Measurements from ENCODE around the gene ABTB2.

ABTB2 gene

GRCh38 chr11:34214961-34215805, 142.6 kb downstream of the ABTB2 start:
- Histone ChIP-seq H3K4me1 (ENCODE audit: control insufficient read depth in 1 of 2, insufficient read depth in 2 of 2, low read length in 2 of 2) (peaks cover 4 to 5% of the 10 kb centered on the region in 2 donors), H3K27ac (ENCODE audit: low read depth, low read length) (no peak overlapping the region), H3K36me3 (ENCODE audit: control insufficient read depth in 1 of 2, insufficient read depth in 2 of 2, low read length in 2 of 2) (no peaks in the 10 kb centered on the region), H3K27me3 (ENCODE audit: control insufficient read depth in 1 of 2, insufficient read depth in 2 of 2, low read length in 2 of 2) (no peaks in the 10 kb centered on the region), H3K9me3 (ENCODE audit: control insufficient read depth in 1 of 2, low read length in 2 of 2) (no peaks in the 10 kb centered on the region), H3K4me3 (ENCODE audit: low read depth in 1 of 2, low read length in 2 of 2) (no peak overlapping the region), H3K9ac (ENCODE audit: low read depth in 1 of 2, low read length in 2 of 2) (no peak overlapping the region)

- no peaks in the 10 kb centered on the region for H3K36me3 ChIP-seq (ENCODE audit: control insufficient read depth in 1 of 2, insufficient read depth in 2 of 2, low read length in 2 of 2)
- no peak overlapping the region for H3K27ac ChIP-seq (ENCODE audit: low read depth, low read length)
- H3K9ac ChIP-seq (ENCODE audit: low read depth in 1 of 2, low read length in 2 of 2), result no peak overlapping the region
- H3K4me1 ChIP-seq (ENCODE audit: control insufficient read depth in 1 of 2, insufficient read depth in 2 of 2, low read length in 2 of 2), result peaks cover 7 to 9% of the 10 kb centered on the region in 2 donors
- no peaks in the 10 kb centered on the region for H3K9me3 ChIP-seq (ENCODE audit: control insufficient read depth in 1 of 2, low read length in 2 of 2)
- H3K27me3 ChIP-seq (ENCODE audit: control insufficient read depth in 1 of 2, insufficient read depth in 2 of 2, low read length in 2 of 2), result no peaks in the 10 kb centered on the region
- H3K4me3 ChIP-seq (ENCODE audit: low read depth in 1 of 2, low read length in 2 of 2), result no peak overlapping the region
Measured at GRCh38 chr11:34213366-34213765, 144.4 kb downstream of the ABTB2 start.

DNA sequence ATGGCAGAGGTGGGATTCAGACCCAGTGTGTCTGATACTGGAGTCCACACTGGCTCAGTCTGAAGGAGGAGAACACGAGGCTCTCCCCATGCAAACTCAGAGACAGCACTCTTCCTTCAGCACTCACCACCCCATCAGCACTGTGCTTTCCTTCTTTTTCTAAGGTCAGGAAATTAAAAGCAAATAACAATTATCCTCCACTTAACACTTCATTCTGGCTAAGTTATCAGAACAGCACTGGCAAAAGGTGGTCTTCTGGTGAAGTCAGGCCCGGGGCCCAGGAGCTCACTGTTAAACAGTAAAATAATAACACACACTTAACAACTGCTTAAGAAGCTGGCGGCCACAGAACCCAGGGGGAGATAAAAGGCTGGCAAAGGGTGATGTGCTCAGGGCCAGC, 145.2 kb downstream of the ABTB2 start:
- peaks cover 7 to 10% of the 10 kb centered on the region in 2 donors for H3K4me1 ChIP-seq (ENCODE audit: control insufficient read depth in 1 of 2, insufficient read depth in 2 of 2, low read length in 2 of 2)
- no peak overlapping the region for H3K27ac ChIP-seq (ENCODE audit: low read depth, low read length)
- H3K27me3 ChIP-seq (ENCODE audit: control insufficient read depth in 1 of 2, insufficient read depth in 2 of 2, low read length in 2 of 2), result no peaks in the 10 kb centered on the region
- no peak overlapping the region for H3K9ac ChIP-seq (ENCODE audit: low read depth in 1 of 2, low read length in 2 of 2)
- no peak overlapping the region for H3K4me3 ChIP-seq (ENCODE audit: low read depth in 1 of 2, low read length in 2 of 2)
- H3K9me3 ChIP-seq (ENCODE audit: control insufficient read depth in 1 of 2, low read length in 2 of 2), result no peaks in the 10 kb centered on the region
- no peaks in the 10 kb centered on the region for H3K36me3 ChIP-seq (ENCODE audit: control insufficient read depth in 1 of 2, insufficient read depth in 2 of 2, low read length in 2 of 2)

- H3K36me3 ChIP-seq (ENCODE audit: control insufficient read depth in 1 of 2, insufficient read depth in 2 of 2, low read length in 2 of 2), result no peaks in the 10 kb centered on the region
- H3K4me3 ChIP-seq (ENCODE audit: low read depth in 1 of 2, low read length in 2 of 2), result no peak overlapping the region
- H3K4me1 ChIP-seq (ENCODE audit: control insufficient read depth in 1 of 2, insufficient read depth in 2 of 2, low read length in 2 of 2), result peaks cover 10% of the 10 kb centered on the region in 2 donors
- no peaks in the 10 kb centered on the region for H3K27me3 ChIP-seq (ENCODE audit: control insufficient read depth in 1 of 2, insufficient read depth in 2 of 2, low read length in 2 of 2)
- no peaks in the 10 kb centered on the region for H3K9me3 ChIP-seq (ENCODE audit: control insufficient read depth in 1 of 2, low read length in 2 of 2)
- no peak overlapping the region for H3K27ac ChIP-seq (ENCODE audit: low read depth, low read length)
- H3K9ac ChIP-seq (ENCODE audit: low read depth in 1 of 2, low read length in 2 of 2), result no peak overlapping the region
Measured at GRCh38 chr11:34209809-34210208, 148.0 kb downstream of the ABTB2 start.

- no peak overlapping the region for H3K4me3 ChIP-seq (ENCODE audit: low read depth in 1 of 2, low read length in 2 of 2)
- H3K9me3 ChIP-seq (ENCODE audit: control insufficient read depth in 1 of 2, low read length in 2 of 2), result no peaks in the 10 kb centered on the region
- no peaks in the 10 kb centered on the region for H3K36me3 ChIP-seq (ENCODE audit: control insufficient read depth in 1 of 2, insufficient read depth in 2 of 2, low read length in 2 of 2)
- peaks cover 10% of the 10 kb centered on the region in 2 donors for H3K4me1 ChIP-seq (ENCODE audit: control insufficient read depth in 1 of 2, insufficient read depth in 2 of 2, low read length in 2 of 2)
- H3K27me3 ChIP-seq (ENCODE audit: control insufficient read depth in 1 of 2, insufficient read depth in 2 of 2, low read length in 2 of 2), result no peaks in the 10 kb centered on the region
- no peak overlapping the region for H3K9ac ChIP-seq (ENCODE audit: low read depth in 1 of 2, low read length in 2 of 2)
- no peak overlapping the region for H3K27ac ChIP-seq (ENCODE audit: low read depth, low read length)
Measured at GRCh38 chr11:34208266-34209135, 149.3 kb downstream of the ABTB2 start.

GRCh38 chr11:34207487-34208180, 150.2 kb downstream of the ABTB2 start:
- H3K27ac ChIP-seq (ENCODE audit: low read depth, low read length), result no peak overlapping the region
- H3K4me1 ChIP-seq (ENCODE audit: control insufficient read depth in 1 of 2, insufficient read depth in 2 of 2, low read length in 2 of 2), result peaks cover 10% of the 10 kb centered on the region in 2 donors
- H3K4me3 ChIP-seq (ENCODE audit: low read depth in 1 of 2, low read length in 2 of 2), result no peak overlapping the region
- no peaks in the 10 kb centered on the region for H3K9me3 ChIP-seq (ENCODE audit: control insufficient read depth in 1 of 2, low read length in 2 of 2)
- H3K36me3 ChIP-seq (ENCODE audit: control insufficient read depth in 1 of 2, insufficient read depth in 2 of 2, low read length in 2 of 2), result no peaks in the 10 kb centered on the region
- H3K27me3 ChIP-seq (ENCODE audit: control insufficient read depth in 1 of 2, insufficient read depth in 2 of 2, low read length in 2 of 2), result no peaks in the 10 kb centered on the region
- no peak overlapping the region for H3K9ac ChIP-seq (ENCODE audit: low read depth in 1 of 2, low read length in 2 of 2)

GRCh38 chr11:34206407-34207300, 151.2 kb downstream of the ABTB2 start:
- H3K27me3 ChIP-seq (ENCODE audit: control insufficient read depth in 1 of 2, insufficient read depth in 2 of 2, low read length in 2 of 2), result no peaks in the 10 kb centered on the region
- H3K4me3 ChIP-seq (ENCODE audit: low read depth in 1 of 2, low read length in 2 of 2), result no peak overlapping the region
- H3K36me3 ChIP-seq (ENCODE audit: control insufficient read depth in 1 of 2, insufficient read depth in 2 of 2, low read length in 2 of 2), result no peaks in the 10 kb centered on the region
- H3K27ac ChIP-seq (ENCODE audit: low read depth, low read length), result no peak overlapping the region
- H3K9me3 ChIP-seq (ENCODE audit: control insufficient read depth in 1 of 2, low read length in 2 of 2), result no peaks in the 10 kb centered on the region
- H3K4me1 ChIP-seq (ENCODE audit: control insufficient read depth in 1 of 2, insufficient read depth in 2 of 2, low read length in 2 of 2), result peaks cover 10% of the 10 kb centered on the region in 2 donors
- no peak overlapping the region for H3K9ac ChIP-seq (ENCODE audit: low read depth in 1 of 2, low read length in 2 of 2)

GRCh38 chr11:34205326-34206035, 152.3 kb downstream of the ABTB2 start:
- Histone ChIP-seq H3K9ac (ENCODE audit: low read depth in 1 of 2, low read length in 2 of 2) (no peak overlapping the region), H3K9me3 (ENCODE audit: control insufficient read depth in 1 of 2, low read length in 2 of 2) (no peaks in the 10 kb centered on the region), H3K27me3 (ENCODE audit: control insufficient read depth in 1 of 2, insufficient read depth in 2 of 2, low read length in 2 of 2) (no peaks in the 10 kb centered on the region), H3K36me3 (ENCODE audit: control insufficient read depth in 1 of 2, insufficient read depth in 2 of 2, low read length in 2 of 2) (no peaks in the 10 kb centered on the region), H3K4me3 (ENCODE audit: low read depth in 1 of 2, low read length in 2 of 2) (no peak overlapping the region), H3K4me1 (ENCODE audit: control insufficient read depth in 1 of 2, insufficient read depth in 2 of 2, low read length in 2 of 2) (peaks cover 8 to 10% of the 10 kb centered on the region in 2 donors), H3K27ac (ENCODE audit: low read depth, low read length) (no peak overlapping the region)
